ELF-1 (cell line): ENCODE measurements around the gene LMTK2.
"Not testable (repeated sequence)": the region's sequence is repeated elsewhere in the genome, so short reads cannot be mapped to it uniquely, and the experiment has no call there.

Experiments used
- DNase-seq: peaks from one replicate; pipeline ENCODE4 v3.0.0-alpha.2; 2016; ENCODE audit warnings: low read depth, low spot score

Gene LMTK2

DNA sequence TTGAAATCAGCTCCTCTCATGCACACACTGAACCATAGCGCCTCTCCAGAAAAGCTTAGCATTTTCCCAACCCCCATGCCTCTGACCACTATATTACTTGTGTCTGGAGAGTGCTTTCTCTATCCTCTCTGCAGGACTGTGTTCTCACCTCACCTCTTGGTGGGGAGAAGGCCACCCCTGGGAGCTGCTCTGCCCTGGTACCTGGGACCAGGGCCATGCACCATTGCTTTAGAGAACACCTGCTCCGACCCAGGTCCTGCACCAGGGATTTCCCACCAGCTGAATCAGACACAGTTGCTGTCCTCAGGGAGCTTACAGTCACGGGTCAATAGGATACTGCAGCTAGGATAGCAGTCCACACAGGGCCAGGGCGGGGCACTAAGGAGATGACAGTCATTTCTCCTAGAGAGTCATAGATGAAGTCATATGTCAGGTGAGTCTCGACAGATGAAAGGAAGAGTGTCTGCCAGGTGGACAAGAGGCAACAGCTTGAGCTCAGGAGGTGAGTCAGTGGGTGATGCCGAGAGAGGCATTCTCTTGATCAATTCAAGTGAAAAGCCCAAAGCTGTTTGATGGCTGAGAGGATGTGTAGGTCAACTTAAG is 619 bp upstream of the LMTK2 start:
- DNase-seq: peak; percentile 14

DNA sequence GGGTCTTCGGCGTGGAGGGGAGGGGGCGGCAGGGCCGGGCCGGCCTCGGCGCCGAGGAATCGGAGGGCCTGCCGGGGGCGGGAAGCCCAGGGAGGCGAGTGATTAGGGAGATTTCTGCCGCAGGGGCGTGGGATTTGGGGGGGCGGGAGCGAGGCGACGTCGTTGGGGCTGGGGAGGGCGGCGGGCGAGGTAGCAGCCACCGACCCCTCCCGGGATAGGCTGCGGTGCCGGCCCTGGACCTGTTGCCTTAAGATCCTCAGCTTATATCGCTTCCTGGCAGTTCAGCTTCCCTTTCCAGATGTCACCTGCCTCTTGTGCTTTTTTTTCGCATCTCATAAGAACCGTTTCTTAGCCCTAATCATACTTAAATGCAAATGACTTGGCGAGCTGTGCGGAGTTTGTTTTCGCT is 655 bp downstream of the LMTK2 start:
- no peak for DNase-seq

DNA sequence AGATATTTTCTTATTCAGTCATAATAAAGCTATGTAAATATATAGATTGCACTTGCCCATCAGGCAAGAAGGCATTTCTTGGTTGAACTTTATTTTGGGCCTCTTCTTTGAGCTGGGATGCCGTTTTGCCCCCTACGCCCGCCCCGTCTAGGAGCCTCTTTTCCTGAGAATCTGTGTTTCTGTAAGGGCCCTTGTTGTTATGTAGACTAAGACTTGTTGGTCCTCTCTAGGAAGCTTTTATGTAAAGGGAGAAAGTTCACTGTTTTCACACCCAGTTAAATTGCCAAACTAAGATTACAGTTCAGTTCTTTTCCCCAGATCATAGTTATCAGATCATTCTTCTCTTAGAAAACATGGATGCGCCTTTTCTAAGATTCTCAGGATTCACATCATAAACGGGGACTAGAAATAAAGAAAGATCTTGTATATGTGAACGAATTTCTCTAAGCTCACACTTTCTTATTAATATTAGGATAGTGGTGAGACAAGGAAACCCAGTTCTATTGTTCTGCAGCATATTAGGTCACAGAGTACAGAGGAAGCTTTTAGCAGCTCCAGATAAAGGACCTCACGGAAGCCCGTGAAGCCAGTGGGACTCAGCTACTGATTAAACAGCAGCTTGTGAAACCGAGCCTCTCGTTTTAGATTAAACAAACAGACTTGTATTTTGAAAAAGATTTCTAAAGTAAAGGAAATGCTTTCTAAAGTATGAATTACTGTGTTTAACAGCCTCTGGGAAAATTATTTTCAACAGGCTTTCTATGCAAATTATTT is 3.8 kb downstream of the LMTK2 start:
- DNase-seq: no peak

DNA sequence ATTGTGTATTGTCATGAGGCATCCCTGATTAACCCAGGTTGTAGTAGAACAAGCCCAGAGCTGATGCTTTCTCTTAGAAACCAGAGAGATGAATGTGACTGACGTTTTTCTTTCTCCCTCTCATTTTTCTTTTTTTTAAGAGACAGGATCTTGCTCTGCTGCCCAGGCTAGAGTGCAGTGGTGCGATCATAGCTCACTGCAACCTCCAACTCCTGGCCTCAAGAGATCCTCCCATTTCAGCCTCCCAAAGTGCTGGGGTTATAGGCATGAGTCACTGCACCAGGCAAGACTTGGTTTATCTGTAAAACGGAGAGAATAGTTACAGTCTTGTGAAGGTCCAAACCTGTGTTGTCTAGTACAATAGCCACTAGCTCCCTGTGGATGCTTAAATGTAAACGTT is 5.4 kb downstream of the LMTK2 start:
- DNase-seq: no peak

DNA sequence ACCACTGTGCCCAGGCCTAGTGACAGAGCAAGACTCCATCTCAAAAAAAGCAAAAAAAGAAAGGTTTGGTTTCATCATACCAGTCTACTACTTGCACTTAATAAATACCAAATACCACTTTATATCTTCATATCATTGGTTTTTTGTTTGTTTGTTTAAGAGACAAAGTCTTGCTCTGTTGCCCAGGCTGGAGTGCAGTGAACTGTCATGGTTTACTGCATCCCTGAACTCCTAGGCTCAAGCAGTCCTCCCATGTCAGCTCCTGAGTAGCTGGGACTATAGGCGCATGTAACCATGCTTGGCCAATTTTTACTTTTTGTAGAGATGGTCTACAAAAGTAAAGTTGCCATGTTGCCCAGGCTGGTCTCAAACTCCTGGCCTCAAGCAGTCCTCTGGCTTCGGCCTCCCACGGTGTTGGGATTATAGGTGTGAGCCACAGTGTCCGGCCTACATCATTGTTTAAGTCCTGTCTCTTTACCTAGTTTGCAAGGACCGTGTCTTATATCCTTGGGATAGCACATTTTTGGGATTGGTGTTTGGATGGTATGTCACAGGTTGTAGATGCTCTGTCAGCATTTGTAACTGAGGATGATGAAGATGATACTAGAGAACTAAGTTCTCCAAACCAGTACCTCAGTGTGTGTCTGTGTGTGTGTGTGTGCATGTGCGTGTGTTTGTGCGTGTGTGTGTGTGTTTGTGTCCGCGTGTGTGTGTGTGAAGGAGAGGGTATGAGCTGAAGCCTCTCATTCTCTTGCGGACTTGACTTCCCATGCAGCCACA is 9.3 kb downstream of the LMTK2 start:
- no peak for DNase-seq

DNA sequence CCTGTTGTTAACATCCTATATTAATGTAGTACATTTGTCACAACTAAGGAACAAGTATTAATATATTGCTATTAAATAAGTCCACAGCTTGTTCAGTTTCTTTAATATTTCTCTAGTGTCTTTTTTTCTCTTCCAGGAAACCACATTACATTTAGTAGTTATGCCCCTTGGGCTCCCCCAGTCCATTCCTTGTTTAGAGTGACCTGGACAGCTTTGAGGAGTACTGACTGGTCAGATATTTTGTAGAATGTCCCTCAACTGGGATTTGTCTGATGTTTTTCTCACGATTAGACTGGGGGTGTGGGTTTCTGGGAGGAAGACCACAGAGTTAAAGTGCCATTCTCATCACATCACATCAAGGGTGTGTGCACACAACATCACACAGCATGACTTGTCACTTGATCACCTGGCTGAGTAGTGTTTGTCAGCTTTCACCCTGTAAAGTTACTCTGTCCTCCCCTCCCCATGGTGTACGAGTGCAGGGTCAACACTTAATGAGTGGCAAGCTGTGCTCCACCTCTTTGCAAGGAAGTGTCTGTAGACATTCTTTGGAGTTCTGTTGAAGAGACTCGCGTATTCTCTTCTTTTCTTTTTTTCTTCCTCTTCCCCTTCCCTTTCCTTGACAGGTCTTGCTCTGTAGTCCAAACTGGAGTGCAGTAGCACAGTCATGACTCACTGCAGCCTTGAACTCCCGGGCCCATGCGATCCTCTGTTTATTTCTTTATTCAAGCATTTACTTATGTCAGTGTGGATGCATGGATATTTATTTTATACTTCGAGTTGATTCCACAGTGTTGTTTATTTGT is 10.2 kb downstream of the LMTK2 start:
- DNase-seq: no peak

DNA sequence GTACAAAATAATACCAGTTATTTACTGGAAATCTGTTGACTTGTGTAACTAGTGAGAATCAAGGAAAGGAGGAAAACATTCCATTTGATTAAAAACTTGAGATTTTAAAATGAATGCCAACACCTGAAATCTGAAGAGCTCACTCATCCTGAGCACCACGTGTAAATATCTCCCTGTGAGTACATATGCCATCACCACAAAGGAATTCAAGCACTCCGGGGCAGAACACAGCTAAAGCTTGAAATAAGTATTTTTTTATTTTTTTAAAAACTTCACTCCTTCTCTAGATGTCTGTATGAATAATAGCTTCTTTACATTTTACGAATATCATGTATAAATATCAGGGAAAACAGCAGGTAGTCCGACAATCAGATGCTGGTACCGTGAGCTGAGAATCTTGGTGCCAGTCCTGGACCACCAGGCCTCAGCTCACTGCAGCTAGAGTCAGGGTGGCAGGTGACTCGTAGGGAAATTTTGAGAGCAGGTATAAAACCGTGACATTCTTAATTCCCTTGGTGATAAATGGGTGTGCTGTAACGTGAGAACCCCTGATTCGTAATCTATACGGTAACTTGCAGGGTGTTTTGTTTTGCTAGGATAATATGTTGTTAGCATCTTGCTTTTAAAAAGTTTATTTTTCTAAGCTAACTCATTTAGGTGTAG is 12.7 kb downstream of the LMTK2 start:
- DNase-seq: no peak

DNA sequence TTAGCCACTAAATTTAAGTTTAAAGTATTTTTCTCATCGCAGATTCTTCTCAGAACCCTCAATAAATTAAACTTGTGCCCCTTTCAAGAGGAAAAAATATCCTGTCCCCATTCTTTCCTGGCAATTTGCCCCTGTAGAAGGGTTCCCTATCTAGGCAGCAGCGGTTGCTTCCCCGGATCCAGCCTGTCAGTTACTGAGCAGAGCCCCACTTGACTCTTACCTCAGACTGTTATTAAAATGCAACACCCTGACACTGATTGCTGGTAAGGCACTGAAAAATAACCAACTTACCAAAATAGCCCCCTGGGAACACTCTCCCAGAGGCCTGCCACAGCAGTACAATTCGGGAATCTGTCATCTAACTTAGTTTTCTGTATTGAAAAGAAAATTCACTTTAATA is 13.9 kb downstream of the LMTK2 start:
- no peak for DNase-seq

DNA sequence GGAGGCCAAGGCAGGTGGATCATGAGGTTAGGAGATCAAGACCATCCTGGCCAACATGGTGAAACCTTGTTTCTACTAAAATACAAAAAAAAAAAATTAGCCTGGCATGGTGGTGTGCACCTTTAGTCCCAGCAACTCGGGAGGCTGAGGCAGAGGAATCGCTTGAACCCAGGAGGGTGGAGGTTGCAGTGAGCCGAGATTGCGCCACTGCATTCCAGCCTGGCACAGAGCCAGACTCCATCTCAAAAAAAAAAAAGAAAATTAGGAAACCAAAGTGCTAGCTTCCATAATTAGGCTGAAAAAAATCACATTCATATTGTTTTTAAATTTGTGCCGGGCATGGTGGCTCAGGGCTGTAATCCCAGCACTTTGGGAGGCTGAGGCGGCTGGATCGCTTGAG is 14.7 kb downstream of the LMTK2 start:
- not testable (repeated sequence) for DNase-seq

DNA sequence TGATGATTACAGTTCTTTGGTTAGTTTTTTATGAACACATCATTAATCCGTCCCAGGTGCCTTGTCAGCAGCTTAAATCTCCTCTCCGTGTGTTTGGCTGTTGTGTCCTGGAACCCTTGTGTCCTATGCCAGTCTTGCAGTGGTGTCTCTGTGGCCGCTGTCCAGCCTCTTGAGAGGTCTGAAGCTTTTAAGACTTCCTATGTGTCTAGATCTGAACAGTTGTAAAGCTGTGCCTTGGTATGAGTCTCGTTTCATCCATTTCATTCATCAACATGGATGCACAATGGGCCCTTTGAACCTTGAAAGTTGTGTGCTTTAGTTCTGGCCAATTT is 16.7 kb downstream of the LMTK2 start:
- no peak for DNase-seq

DNA sequence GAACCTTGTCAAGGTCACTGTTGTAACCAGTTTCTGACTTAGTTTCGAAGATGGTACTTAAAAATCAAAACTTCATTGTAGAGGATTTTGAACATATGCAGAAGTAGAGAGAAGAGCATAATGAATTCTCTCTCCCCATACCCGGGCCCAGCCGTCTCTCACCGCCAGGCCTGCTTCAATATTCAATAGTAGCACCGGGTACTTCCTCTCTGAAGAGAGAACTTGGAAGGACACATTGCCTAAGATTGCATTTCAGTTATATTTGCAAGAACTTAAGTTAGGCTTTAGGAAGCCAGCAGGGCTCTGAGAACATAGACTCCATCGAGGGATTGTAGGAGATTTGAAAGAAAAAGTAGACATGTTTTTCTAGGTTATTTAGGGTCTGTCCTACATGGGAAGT is 19.1 kb downstream of the LMTK2 start:
- no peak for DNase-seq

DNA sequence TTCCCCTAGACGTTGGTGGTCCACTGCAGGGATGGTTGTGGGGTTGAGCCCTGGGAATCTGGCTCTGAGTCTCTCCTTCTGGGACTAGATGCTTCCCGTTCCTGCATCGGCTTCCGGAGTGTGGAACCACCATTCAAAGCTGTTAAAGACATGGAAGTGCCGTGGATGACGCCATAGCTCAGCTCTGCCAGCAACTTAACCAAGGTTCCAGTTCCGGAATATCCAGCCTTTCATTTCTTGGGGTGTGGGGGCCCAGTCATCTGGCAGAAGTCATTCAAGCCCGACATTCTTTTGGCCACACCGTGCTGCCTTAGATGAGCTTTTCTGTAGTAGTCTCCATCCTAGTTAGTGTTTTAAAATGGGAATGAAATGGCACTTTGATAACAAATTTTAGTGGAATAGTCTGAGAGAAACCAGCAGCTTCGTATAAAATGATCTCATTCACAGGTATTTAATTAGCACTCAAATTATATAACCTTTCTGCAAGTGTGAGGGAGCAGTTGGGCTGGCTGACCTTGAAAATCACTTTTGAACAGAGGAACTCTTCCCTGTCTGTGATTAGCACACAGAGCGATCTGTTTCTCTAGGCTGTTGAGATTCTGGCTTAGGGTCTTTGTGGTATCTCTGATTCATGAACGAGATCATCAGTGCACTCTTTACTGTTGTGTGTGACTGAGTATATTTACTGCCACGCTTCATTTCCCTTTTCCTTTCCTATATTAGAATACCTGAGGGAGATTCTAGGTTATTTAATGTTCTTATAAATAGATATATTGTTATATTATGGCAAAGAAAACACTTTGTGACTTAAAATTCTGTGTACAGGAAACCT is 19.9 kb downstream of the LMTK2 start:
- DNase-seq: no peak

DNA sequence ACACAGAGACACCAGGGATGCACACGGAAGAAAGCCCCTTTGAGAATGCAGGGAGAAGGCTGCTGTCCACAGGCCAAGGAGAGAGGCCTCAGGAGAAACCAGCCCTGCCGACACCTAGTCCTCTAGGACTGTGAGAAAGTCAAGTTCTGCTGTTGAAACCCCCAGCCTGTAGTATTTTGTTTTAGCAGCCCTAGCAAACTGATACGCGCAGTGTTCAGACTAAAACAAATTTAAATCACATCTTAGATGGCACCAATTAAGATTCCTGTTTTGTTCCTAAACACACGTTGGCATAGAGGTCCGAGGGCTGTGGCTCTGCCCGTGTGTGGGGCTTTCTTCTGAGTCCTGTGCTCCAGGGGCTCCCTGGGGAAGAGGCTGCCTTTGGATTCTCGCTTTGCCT is 21.7 kb downstream of the LMTK2 start:
- no peak for DNase-seq

DNA sequence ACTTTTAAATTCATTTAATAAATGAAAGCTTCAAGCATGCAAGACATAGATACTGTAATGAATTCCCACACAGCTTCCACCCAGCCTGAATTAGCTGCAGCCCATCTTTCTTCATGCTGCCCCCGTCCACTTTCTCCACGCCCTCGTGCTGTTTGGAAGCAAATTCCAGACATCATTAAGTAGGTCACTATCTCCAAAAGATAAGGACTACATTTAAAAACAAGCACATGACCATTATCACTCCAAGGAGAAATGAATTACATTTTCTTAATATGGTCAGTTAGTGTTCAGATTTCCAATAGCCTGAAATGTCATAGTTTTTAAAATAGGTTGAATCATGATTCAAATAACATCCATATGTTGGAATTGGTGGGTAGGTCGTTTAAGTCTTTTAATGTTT is 24.3 kb downstream of the LMTK2 start:
- no peak for DNase-seq

DNA sequence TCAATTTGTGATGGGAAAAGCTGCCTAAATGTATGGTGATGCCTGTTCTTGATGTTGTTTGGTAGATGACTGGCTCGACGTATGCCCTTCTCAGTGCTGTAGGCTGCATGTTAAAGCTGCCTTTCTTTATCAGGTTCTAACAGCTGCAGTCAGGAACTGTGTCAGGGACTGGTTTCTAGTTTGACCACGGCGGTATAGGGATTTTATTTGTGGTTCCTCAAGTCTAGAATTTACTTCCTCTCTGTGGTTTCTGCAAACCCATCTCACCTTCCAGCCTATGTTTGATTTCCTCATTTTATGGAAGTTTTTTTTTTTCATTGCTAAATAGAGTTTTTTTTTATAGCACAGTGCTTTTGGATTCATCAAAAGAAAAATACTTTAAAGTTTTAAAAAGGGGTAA is 26.5 kb downstream of the LMTK2 start:
- no peak for DNase-seq

DNA sequence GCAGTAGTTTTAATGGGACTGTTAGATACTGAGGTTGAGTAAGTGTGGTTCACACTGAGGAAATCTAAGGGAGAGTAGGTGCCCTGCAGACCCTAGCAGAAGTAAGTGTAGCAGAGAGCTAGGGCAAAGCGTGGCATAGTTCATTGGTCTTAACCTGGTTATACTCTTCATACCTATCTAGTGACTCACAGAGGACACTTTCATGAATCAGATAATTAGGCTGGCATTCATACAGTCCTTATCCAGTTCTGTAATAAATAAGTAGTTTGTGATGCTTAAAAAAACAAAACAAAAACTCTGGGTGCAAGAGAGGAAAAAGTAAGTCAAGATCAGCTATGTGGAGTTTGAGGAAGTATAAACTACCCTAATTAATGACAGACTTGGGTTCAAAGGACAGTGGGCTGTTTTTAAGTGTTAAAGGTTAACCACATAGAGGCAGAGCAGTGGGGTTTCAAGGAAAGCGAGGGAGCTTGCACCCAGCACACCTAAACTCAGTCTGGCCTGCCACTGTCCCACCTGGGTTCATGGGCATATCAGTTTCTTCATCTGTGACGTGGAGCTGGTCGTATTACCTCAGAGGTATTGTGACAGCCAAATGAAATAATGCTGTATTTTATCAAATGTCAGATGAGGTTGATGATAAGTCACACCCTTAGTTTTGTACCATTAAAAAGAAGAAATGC is 27.1 kb downstream of the LMTK2 start:
- no peak for DNase-seq

DNA sequence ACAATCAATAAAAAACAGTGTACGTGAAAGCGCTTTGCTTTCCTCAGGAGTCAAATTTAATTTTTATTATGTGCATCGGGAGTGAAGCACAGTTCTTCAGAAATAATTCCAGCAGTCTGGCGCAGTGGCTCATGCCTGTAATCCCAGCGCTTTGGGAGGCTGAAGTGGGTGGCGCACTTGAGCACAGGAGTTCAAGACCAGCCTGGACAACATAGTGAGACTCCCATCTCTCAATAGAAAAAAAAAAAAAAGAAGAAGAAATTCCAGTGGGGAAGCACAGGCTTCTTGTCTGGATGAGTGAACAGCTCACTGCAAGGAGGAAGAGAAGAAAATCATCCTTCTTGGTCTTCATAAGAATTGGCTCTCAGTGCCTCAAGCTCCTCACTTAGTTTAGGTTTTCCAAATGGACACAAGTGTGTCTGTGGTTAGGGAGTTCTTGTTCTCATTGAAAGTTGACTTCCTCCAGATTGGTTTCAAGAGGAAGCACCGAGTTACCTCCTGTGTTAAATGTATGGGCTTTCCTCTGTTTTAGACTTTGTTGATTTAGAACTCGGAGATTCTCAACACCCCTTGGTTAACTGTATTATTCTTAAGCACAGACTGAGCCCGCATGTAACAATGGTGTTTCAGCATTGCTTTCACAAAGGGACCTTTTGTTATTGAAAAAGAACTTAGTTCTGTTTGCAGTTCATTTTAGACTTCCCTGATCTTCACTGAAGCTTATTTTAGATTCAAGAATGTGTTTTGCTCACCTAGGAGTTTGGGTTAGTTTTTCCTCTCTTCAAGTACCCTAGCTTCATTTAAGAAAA is 28.0 kb downstream of the LMTK2 start:
- DNase-seq: no peak

DNA sequence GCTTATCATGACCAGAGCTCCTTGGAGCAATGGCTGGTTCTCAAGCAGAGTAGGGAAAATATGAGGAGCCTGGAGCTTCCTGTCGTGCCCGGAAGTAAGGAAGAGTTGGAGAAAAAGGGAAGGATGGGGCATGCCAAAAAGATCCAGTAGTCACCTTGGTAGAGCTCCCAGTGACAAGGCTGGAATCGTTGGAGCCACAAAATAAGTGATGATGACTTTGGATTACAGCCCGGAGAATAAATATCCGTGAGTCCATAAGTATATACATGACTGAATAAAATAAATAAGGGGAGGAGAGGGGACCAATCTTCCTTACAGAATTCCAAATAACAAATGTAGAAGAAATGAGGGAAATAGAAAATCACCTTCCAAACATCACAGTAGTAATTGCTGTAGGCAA is 29.3 kb downstream of the LMTK2 start:
- no peak for DNase-seq

DNA sequence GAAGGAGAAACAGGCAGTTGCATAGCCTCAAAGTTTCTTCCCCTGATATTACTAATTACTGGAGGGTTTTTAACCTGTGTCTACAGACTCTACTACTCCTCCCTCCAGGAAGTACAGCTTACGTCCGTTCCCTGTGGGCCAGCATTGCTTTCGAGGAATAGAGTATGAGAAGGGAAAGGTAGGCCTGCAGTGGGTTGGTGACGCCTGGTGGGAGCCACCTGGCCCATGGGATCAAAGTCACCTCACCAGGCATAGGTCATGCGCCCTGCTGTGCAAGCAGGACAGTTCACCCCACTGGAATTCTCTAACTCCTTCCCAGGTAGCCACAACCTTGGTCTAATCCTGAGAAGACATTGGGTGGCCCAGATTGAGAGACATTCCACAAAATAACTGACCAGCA is 29.8 kb downstream of the LMTK2 start:
- no peak for DNase-seq
